Measurements from ENCODE around the gene PHYKPL.
"Not testable (repeated sequence)": the region's sequence is repeated elsewhere in the genome, so short reads cannot be mapped to it uniquely, and the experiment has no call there.

The PHYKPL gene

DNA sequence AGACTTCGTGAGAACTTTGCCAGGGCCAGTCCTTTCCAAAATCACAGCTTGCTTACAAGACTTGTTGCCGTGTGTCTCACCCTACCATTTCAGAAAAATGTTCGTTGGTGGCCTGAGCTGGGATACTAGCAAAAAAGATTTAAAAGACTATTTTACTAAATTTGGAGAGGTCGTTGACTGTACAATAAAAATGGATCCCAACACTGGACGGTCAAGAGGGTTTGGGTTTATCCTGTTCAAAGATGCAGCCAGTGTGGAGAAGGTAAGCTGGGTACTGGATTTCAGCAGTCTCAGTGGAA, 26.9 kb downstream of the PHYKPL start:
- no peak for DNase-seq

- peak; percentile 23 to 72 (median 61) for DNase-seq
Observed at GRCh38 chr5:178204935-178205748, 27.5 kb downstream of the PHYKPL start.

GRCh38 chr5:178204182-178204934, 28.2 kb downstream of the PHYKPL start, which contains the start of gene HNRNPAB:
Gene HNRNPAB, plus strand, starts transcription at chr5:178204533. Its CDS starts 305 bp downstream, at chr5:178204838.
- peak; percentile 90 to 97 (median 95) for DNase-seq

DNA sequence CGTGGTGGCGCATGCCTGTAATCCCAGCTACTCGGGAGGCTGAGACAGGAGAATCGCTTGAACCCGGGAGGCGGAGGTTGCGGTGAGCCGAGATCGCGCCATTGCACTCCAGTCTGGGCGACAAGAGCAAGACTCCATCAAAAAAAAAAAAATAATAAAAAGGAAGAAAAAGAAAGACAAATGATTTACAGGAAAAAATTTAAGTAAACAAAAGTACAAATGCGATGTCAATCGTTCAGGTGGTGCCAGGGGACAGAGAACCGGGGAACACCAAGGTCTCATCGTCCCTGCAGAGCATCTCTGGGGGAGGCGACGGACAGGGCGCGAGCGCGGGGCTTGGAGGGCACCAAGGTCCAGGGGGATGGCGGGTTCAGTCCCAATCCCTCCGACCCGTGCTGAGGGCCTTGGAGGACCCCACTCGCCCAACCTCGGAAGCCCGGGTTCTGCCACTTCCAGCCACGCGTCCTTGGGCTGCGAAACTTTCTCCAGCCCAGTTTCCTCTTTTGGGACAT, 28.9 kb downstream of the PHYKPL start:
- no peak for DNase-seq

DNA sequence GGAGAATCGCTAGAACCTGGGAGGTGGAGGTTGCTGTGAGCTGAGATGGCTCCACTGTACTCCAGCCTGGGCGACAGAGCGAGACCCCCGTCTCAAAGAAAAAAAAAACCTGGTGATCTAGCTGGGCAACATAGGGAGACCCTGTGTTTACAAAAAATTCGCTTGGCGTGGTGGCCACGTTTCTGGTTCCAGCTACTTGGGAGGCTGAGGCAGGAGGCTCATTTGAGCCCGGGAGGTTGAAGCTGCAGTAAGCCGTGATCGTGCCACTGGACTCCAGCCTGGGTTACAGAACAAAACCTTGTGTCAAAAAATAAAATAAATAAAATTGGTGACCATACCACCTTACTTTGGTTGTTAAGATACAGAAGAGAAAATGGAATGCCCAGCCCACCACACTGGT, 30.1 kb downstream of the PHYKPL start:
- no peak for DNase-seq

DNA sequence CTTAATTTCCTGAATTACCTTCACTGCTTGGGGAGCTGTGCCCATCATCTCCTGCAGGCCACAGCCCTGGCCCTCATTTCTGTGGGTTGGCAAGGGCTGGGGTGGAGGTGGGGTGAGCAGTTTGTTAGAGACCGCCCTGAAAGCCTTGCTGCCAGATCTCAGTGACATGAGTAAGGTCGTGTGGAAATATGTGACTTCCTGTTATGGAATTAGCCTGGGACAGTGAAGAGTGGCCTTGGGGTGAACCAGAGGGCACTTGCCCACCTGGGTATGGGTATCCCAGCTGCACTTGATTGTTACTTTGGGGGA, 30.7 kb downstream of the PHYKPL start:
- DNase-seq: no peak

GRCh38 chr5:178201221-178201926, 31.2 kb downstream of the PHYKPL start:
- no peak for DNase-seq

GRCh38 chr5:178199581-178200434, 32.8 kb downstream of the PHYKPL start:
- DNase-seq: no peak

DNA sequence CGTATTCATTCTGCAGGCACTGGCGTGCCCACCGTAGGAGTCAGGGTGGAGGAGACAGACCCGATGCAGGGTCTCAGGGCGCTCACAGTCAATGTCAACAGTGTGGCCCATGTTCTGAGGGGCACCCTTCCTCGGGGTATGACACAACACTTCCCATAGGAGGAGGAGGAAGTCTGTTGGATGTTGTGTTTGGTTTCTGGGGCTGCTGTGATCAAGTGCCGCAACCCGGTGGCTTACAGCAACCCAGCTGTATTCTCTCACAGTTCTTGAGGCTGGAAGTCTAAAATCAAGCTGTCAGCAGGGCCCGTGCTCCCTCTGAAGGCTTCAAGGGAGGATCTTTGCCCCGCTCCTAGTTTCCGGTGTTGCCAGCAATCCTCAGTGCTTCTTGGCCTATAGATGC, 33.9 kb downstream of the PHYKPL start:
- DNase-seq: no peak

- DNase-seq: not testable (repeated sequence)
Observed at GRCh38 chr5:178198151-178198550, 34.5 kb downstream of the PHYKPL start.

GRCh38 chr5:178196986-178197385, 35.6 kb downstream of the PHYKPL start:
- no peak for DNase-seq

DNA sequence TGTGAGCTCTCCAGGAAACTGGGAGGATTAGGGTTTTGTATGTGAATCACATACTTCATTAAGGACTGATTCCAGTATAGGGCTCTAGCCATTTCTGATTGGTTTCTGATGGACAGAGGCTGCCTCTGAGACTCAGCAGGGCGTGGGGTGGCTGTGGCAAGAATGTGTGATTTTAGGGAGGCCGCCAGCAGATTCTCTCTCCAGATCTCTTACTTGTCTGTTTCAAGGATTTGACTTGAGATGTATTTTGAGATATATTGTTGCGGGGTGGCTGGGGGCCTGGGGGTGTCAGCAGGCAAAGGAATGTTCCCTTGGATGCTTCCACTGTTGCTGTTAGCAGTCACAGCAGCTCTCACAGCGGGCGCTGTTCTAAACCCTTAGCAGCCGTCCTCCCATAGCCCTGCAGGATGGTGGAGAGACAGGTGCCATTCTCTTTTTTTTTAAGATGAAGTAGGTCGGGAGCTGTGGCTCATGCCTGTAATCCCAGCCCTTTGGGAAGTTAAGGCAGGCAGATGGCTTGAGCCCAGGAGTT, 36.3 kb downstream of the PHYKPL start:
- DNase-seq: no peak

DNA sequence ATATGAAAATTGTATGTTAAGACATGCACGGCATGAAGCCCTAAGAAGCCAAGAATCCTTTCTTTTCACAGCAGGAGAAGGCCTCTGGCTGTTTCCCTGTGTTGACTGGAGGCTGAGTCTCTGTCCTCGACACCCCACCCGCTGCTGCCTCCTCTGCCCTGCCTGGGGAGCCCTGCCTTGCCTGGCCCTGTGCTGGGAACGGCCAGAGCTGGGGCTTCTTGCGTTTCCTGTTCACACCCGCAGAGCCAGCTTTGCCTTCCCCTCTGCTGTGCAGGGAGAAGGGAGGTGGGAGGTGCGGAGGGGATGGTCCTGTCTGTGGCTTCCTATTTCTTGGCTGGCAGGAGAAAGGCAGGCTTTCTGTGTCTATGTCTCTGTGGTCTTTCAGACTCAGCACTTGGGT, 38.6 kb downstream of the PHYKPL start:
- no peak for DNase-seq

GRCh38 chr5:178193251-178193809, 39.3 kb downstream of the PHYKPL start:
- DNase-seq: no peak

GRCh38 chr5:178192787-178193186, 39.8 kb downstream of the PHYKPL start:
- no peak for DNase-seq

- no peak for DNase-seq
Observed at GRCh38 chr5:178192244-178192643, 40.4 kb downstream of the PHYKPL start.

- no peak for DNase-seq
Observed at GRCh38 chr5:178191661-178192060, 40.9 kb downstream of the PHYKPL start.

DNA sequence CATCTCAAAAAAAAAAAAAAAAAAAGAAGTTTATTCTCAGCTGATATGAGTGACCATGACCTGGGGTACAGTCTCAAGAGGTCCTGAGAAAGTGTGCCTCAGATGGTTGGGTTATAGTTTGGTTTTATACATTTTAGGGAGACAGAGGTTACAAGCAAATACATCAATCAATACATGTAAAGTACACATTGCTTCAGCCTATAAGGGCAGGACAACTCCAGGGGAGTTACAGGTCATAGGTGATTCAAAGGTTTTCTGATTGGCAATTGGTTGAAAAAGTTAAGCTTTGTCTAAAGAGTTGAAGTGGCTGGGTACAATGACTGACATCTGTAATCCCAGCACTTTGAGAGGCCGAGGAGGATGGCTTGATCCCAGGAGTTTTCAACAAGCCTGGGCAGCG, 43.2 kb downstream of the PHYKPL start:
- DNase-seq: no peak

GRCh38 chr5:178187014-178187413, 45.6 kb downstream of the PHYKPL start, which contains the start of gene GMCL2:
Gene GMCL2, minus strand, starts transcription at chr5:178187371. Its CDS starts 72 bp downstream, at chr5:178187299.
- no peak for DNase-seq

GRCh38 chr5:178186427-178186826, 46.2 kb downstream of the PHYKPL start:
- DNase-seq: no peak

DNA sequence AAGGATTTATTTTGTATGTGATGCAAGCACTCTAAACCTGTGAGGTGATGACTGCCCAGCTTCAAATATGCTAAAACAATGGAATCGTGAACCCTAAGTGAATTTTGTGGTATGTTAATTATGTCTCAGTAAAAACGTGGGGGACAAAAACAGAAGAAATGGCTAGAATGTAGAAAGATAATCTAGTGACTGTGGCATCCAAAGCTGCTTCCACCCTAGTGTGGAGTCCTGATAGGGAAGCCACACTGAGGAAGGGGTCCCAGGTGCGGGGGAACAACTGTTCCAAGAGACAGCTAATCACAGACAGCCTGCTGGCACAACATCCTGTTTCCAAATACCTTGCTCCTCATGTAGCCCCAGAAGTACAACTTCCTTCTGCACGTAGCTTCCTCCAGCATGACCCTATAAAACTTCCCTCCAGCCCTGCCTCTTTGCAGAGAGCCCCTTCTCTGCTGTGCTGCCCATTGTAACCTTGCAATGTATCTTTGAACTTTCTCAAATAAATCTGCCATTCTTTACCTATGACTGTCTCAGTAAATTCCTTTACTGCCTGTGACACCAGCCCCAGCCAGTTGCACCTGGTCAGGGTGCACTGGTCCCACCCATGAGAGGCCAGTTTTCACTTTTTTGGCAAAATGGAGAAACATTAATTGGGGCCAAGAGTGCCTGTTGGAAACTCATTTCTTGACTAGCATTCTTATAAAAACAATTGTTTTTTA, 50.3 kb downstream of the PHYKPL start:
- no peak for DNase-seq
